ENCODE measurements around the gene L3MBTL4.

DNA sequence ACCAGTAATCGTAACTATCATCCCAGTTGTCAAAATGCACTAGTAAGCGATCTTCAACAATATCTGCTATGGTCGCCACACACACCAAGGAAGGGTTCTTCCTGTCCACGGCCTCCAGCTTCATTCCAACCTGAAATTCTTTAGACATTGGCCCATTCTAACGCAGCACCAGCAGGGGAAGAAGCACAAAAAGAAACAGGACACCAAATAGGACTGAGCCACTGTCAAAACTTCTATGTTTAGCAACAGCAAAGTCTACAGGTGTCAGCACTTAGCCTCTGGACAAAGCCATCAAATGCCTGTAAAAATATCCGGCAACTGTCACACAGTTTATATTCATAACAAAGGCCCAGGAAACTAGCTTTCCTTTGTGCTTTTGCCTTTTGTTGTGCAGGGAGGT is 175.0 kb downstream of the L3MBTL4 start:
- TF ChIP-seq, protein P1, sequence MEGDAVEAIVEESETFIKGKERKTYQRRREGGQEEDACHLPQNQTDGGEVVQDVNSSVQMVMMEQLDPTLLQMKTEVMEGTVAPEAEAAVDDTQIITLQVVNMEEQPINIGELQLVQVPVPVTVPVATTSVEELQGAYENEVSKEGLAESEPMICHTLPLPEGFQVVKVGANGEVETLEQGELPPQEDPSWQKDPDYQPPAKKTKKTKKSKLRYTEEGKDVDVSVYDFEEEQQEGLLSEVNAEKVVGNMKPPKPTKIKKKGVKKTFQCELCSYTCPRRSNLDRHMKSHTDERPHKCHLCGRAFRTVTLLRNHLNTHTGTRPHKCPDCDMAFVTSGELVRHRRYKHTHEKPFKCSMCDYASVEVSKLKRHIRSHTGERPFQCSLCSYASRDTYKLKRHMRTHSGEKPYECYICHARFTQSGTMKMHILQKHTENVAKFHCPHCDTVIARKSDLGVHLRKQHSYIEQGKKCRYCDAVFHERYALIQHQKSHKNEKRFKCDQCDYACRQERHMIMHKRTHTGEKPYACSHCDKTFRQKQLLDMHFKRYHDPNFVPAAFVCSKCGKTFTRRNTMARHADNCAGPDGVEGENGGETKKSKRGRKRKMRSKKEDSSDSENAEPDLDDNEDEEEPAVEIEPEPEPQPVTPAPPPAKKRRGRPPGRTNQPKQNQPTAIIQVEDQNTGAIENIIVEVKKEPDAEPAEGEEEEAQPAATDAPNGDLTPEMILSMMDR (IDR thresholded peaks at IDR 0.05): no peak
- no peak for TF ChIP-seq POLR2AphosphoS5 (IDR thresholded peaks at IDR 0.05)

Measured in upper lobe of left lung (tissue), 4 donors.